HG02623 (cell line): ENCODE data around the gene IQCM.

Source experiments
- ATAC-seq: cut with Tn5 transposase; IDR thresholded peaks from one replicate; pipeline ENCODE4 v1.9.1; 2021; ENCODE audit warnings: moderate library complexity; ENCODE audit not compliant: unreplicated experiment

The IQCM gene

GRCh38 chr4:149815743-149816142 is at the start of gene IQCM:
Gene IQCM (minus strand): TSS chr4:149815843. CDS start chr4:149742691, 73,152 bp downstream.
- ATAC-seq, result no peak

GRCh38 chr4:149857446-149857845 is 41.8 kb upstream of the IQCM start:
- no peak for ATAC-seq

- no peak for ATAC-seq
Observed at GRCh38 chr4:149845743-149846142, 30.1 kb upstream of the IQCM start.

- no peak for ATAC-seq
Observed at GRCh38 chr4:149841686-149842085, 26.0 kb upstream of the IQCM start.

- ATAC-seq, result no peak
Observed at GRCh38 chr4:149838036-149838435, 22.4 kb upstream of the IQCM start.

GRCh38 chr4:149836546-149836945 is 20.9 kb upstream of the IQCM start:
- ATAC-seq, result no peak

- no peak for ATAC-seq
Observed at GRCh38 chr4:149835280-149835679, 19.6 kb upstream of the IQCM start.

GRCh38 chr4:149831656-149832208 is 16.1 kb upstream of the IQCM start:
- ATAC-seq, result no peak

GRCh38 chr4:149830823-149831222 is 15.2 kb upstream of the IQCM start:
- no peak for ATAC-seq

GRCh38 chr4:149825336-149825735 is 9.7 kb upstream of the IQCM start:
- ATAC-seq, result no peak

GRCh38 chr4:149823769-149824221 is 8.2 kb upstream of the IQCM start:
- no peak for ATAC-seq

GRCh38 chr4:149801416-149801815 is 14.2 kb downstream of the IQCM start:
- ATAC-seq, result no peak

- ATAC-seq, result no peak
Observed at GRCh38 chr4:149799546-149799945, 16.1 kb downstream of the IQCM start.

- ATAC-seq, result no peak
Observed at GRCh38 chr4:149796381-149796780, 19.3 kb downstream of the IQCM start.

- ATAC-seq, result no peak
Observed at GRCh38 chr4:149795256-149795655, 20.4 kb downstream of the IQCM start.

GRCh38 chr4:149794352-149794751 is 21.3 kb downstream of the IQCM start:
- ATAC-seq, result no peak

GRCh38 chr4:149793459-149793858 is 22.2 kb downstream of the IQCM start:
- no peak for ATAC-seq

- no peak for ATAC-seq
Observed at GRCh38 chr4:149791851-149792250, 23.8 kb downstream of the IQCM start.

- no peak for ATAC-seq
Observed at GRCh38 chr4:149790172-149790907, 25.3 kb downstream of the IQCM start.

GRCh38 chr4:149788300-149788699 is 27.3 kb downstream of the IQCM start:
- no peak for ATAC-seq

- ATAC-seq, result no peak
Observed at GRCh38 chr4:149785696-149786431, 29.8 kb downstream of the IQCM start.

- ATAC-seq, result no peak
Observed at GRCh38 chr4:149784018-149784417, 31.6 kb downstream of the IQCM start.
